Hypothalamus (tissue), 51 donors: Measurements from ENCODE around the gene SCNN1B.
"Not testable (repeated sequence)": the region's sequence is repeated elsewhere in the genome, so short reads cannot be mapped to it uniquely, and the experiment has no call there.

Source experiments
- DNase-seq, 51 donors: peaks; one replicate each; lab custom pipeline; 2025; lab: John Stamatoyannopoulos, UW

The SCNN1B gene

GRCh38 chr16:23348579-23349469 is 46.7 kb downstream of the SCNN1B start:
- DNase-seq = no peak

DNA sequence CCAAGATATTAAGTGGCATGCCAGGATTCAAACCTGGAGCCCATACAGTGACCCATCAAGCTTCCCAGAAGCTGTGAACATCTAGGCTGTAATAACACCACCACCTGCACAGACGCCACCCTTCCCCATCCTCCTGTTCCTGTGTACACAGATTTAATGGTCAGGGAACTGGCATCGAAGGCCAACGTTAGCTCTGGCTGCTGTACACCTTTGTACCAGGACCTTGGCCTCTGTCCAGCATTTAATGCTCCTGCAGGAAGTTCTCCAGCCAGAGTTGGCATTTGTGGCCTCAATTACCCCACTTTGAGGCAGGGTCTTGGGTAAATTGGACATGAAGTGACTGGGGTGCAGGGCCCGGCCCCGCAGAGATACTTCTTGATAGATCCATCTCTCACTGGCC is 49.3 kb downstream of the SCNN1B start:
- no peak for DNase-seq

GRCh38 chr16:23353440-23353839 is 51.3 kb downstream of the SCNN1B start:
- DNase-seq = no peak

- no peak for DNase-seq
These were observed 52.1 kb downstream of the SCNN1B start for GRCh38 chr16:23354246-23354645.

GRCh38 chr16:23355106-23355670 is 53.1 kb downstream of the SCNN1B start:
- DNase-seq = no peak

DNA sequence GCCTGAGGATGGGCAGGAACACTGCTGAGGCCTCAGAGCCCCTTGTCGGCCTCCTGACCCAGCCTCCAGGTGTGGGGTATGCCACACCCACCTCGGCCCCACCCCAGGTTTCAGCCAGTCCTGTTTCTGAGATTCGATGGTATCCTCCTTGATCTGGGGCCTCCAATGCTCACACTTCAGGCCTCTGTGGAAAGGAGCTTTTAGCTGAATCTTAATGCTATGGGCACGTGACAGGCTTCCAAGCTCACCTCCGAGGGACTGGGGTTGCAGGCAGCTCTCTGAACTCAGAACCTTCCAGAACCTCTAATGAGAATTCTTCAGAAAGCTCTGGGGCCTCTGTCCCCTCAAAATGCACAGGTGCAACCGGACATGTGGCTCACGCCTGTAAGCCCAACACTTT is 54.8 kb downstream of the SCNN1B start:
- DNase-seq = no peak

- DNase-seq = no peak
These were observed 55.7 kb downstream of the SCNN1B start for GRCh38 chr16:23357761-23358290.

DNA sequence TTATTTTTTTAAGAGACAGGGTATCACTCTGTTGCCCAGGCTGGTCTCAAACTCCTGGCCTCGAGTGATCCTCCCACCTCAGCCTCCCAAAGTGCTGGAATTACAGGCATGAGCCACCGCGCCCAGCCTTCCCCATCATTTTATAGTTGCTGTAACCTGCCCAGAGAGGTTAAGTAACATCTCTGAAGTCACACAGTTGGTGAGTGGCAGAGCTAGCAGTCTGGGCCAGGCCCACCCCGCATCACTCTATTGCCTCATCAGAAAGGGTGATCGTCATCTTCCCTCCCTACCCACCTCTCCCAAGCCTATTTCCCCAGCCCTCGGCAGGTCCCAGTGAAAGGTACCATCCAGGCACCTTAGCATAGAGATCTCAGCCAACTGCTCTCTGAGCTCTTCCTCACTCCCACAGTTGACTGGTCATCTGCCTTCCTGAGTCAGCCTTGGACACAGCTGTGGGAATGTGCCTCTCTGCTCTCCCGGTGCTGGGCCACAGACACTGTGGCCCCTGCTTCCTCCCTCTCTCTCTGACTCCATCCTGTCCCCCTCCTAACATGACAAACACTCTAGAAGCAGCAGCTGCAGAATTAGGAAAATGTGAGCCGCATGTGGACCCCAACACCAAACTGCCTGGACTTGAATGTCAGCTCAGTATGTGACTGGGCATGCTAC is 57.1 kb downstream of the SCNN1B start:
- DNase-seq = no peak

GRCh38 chr16:23362460-23363317 is 60.6 kb downstream of the SCNN1B start:
- DNase-seq = no peak

DNA sequence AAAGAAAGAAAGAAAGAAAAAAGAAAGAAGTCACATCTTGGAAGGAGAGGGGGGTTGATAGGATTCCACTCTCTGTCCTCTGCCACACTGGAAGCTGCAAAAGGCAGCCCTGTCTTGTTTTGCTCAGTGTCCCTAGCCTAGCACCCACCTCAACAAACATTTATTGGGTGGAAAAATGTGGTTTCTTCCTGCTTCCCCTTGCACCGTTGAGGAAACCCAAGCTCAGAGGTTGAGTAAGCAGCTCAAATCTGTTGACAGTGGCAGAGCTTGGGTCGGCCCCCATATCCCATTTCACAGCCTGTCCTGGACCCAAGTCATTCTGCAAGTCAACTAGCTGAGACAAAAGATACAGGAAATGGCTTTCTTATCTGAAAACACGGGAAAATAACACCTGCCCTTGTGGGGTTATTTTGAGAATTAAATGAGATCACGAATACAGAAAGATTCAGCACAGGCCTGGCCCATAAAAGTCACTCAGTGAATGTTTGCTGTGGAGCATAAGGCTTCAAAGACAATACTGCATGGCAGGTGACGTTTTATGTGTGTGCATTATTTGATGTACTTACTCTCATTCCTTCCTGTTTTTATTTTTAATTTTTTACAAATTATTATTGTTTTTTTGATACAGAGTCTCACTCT is 63.6 kb downstream of the SCNN1B start:
- no peak for DNase-seq

GRCh38 chr16:23366341-23366740 is 64.2 kb downstream of the SCNN1B start:
- DNase-seq = not testable (repeated sequence)

DNA sequence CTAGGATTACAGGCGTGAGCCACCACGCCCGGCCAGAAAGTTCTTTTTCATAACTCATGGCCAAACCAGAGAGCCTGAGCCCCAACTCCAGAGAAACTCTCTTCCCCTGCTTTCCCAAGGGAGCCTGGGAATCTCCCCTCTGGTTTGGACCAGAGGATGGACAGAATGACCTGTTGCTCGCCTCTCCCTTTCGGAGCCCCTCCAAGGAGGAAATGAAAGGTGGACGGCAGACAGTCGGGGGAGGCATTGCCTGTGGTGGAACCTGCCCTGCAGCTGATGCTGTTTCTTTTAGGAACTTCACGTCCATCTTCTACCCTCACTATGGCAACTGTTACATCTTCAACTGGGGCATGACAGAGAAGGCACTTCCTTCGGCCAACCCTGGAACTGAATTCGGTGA is 65.5 kb downstream of the SCNN1B start:
- DNase-seq = no peak

DNA sequence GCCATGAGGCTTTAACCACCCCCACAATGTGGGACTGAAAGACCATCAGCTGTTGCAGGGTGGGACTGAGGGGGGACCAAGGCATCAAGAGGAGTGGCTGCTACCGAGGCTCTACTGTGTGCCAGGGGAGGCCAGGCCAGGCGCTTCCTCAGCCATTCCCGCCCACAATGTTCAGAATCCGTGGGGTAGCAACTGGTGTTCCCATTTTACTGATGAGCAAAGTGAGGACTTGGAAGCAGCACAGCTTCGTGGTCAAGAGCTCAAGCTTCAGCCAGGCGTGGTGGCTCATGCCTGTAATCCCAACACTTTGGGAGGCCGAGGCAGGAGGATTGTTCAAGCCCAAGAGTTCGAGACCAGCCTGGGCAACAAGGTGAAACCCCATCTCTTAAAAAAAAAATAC is 65.9 kb downstream of the SCNN1B start:
- DNase-seq = no peak

DNA sequence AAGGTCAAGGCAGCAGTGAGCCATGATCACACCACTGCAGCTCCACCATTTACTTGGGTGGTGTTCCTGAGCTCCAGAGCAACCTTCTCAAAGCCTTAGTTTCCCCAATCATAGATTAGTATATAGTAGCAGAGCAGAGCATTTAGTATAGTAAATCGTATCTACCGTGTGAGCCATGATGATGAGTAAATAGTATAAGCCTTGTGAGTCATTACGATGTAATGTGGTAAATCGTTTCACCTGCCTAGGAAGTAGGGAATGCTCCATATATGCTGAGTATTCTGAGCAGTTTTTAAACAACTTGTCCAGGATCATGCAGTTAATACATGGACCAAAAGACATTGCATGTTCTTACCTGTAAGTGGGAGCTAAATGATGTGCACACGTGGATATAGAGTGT is 66.4 kb downstream of the SCNN1B start:
- no peak for DNase-seq

- no peak for DNase-seq
These were observed 67.3 kb downstream of the SCNN1B start for GRCh38 chr16:23369416-23369815.

DNA sequence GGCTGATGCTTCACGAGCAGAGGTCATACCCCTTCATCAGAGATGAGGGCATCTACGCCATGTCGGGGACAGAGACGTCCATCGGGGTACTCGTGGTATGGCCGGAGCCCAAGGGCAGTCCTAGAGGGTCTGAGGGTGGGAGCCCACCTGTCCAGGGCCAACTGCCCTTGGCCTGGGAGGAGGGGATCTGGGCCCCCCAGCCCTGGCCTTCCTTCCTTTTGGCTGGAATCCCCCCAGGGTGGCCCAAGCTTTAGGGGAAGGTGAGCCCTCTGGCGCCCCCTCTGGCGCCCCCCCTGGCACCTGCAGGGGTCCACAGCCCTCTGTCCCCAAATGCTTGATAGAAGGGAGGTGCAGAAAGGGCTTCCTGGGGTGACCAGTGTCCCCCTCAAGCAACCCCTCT is 69.3 kb downstream of the SCNN1B start:
- DNase-seq = no peak

DNA sequence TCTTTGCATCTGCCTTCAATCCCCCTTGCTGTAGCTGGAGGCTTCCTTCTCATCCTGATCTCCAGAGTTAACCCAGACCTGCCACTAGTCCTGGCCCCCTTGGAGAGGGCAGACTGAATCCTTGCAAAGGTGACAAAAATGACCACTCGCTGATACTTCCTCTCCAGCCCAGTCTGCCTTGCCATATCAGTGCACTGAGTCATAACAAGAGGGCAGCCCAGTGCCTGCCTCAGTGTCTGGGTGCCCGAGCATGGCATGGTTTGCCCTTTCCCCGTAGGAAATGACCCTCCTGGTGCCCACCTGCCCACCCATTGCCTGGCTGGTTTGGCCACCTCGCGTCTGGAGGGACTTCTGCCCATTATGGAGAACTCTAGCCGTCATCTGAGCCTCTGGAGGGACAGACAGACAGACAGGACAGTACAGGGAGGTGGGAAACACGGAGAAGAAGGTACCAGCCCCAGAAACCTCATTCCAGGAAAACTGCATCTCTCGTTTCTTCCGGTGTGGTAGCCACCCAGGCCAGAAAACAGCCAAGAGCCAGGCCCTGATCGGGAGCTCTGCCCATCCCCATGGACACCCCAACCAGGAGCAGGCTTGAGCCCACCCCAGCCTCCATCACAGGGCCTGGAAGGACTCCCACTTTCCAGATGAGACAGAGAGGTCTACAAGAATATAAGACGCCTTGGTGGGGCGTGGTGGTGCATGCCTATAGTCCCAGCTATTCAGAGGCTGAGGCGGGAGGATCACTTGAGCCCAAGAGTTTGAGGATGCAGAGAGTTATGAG is 71.5 kb downstream of the SCNN1B start:
- no peak for DNase-seq

- DNase-seq = no peak
These were observed 72.8 kb downstream of the SCNN1B start for GRCh38 chr16:23374721-23375510.
